ENCODE results near the gene ACSM6. TPM values are rescaled to one million over a fixed set of nuclear protein-coding genes. Genes with fewer than 3 reads are reported as not detected.

Gene ACSM6
- total RNA-seq, 1 donor from 2014 or later = not detected

DNA sequence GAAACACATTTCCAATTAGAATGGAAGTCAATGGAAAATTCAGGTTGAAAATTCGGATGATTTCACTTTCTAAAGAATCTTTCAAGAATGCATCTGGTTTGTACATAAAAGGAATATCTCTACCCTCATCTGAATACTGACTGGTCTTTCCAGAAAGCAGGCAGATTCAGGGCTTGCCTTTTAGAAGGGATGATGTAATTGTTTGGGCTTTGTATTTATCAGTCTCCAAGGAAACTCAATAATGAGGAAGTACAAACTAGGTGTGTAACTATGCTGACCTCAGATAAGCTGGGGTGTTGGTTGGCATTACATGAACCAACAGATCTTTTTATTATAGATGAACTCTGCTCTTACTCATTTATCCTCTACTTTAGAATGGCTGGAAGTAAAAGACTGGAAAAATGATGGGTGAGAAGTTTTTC lies 72.6 kb downstream of the ACSM6 start:
- Histone ChIP-seq H3K27ac (peak overlapping the region; percentile 77), H3K4me3 (no peak overlapping the region), H3K9me3 (no peaks in the 10 kb centered on the region), H3K27me3 (no peaks in the 10 kb centered on the region), H3K4me1 (peaks cover 48% of the 10 kb centered on the region), H3K36me3 (peaks cover 0 to 25% of the 10 kb centered on the region in 2 donors)
- DNase-seq (ENCODE audit: extremely low spot score in 2 of 2) = peak in 1 of 2 donors; percentile 34
- no peak for TF ChIP-seq POLR2A (IDR thresholded peaks at IDR 0.05)
- TF ChIP-seq POLR2AphosphoS5 (IDR thresholded peaks at IDR 0.05; ENCODE audit: insufficient read depth in 1 of 2, low read depth in 1 of 2) = peak in 1 of 2 donors; percentile 88
- no peak for TF ChIP-seq CTCF (IDR thresholded peaks at IDR 0.05)
- intact Hi-C loops (cut with DNase I) = no loop called here

DNA sequence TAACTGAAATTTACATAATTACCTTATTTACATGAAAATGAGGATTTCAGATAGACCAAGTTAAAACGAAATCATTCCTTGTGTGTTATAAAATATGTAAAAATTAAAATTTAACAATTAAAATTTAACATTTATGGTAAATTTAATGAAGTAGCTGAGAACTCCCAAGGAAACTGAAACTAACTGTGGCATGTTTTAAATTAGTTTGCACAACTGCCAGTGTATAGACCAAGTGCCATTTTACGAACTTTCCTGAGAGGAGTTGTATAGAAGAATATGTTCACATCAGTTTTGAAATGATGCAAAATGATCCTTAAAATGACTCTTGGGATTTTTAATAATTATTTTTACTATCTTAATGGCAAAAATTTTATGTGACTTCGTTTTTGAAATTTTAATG lies 73.2 kb downstream of the ACSM6 start:
- H3K4me1 ChIP-seq = peaks cover 48% of the 10 kb centered on the region
- peaks cover 0 to 23% of the 10 kb centered on the region in 2 donors for H3K36me3 ChIP-seq
- intact Hi-C loops (cut with DNase I) = no loop called here
- no peaks in the 10 kb centered on the region for H3K9me3 ChIP-seq
- no peaks in the 10 kb centered on the region for H3K27me3 ChIP-seq
- no peak for DNase-seq (ENCODE audit: extremely low spot score in 2 of 2)
- no peak overlapping the region for H3K4me3 ChIP-seq
- TF ChIP-seq POLR2A (IDR thresholded peaks at IDR 0.05) (no peak), POLR2AphosphoS5 (IDR thresholded peaks at IDR 0.05; ENCODE audit: insufficient read depth in 1 of 2, low read depth in 1 of 2) (no peak), CTCF (IDR thresholded peaks at IDR 0.05) (no peak)
- H3K27ac ChIP-seq = peak overlapping the region; percentile 77

- peaks cover 50% of the 10 kb centered on the region for H3K4me1 ChIP-seq
- no peak for TF ChIP-seq CTCF (IDR thresholded peaks at IDR 0.05)
- peak; percentile 27 to 50 for TF ChIP-seq POLR2AphosphoS5 (IDR thresholded peaks at IDR 0.05; ENCODE audit: insufficient read depth in 1 of 2, low read depth in 1 of 2)
- peaks cover 0 to 14% of the 10 kb centered on the region in 2 donors for H3K36me3 ChIP-seq
- intact Hi-C loops (cut with DNase I) = no loop called here
- peak in 1 of 2 donors; percentile 86 for DNase-seq (ENCODE audit: extremely low spot score in 2 of 2)
- H3K9me3 ChIP-seq = no peaks in the 10 kb centered on the region
- H3K4me3 ChIP-seq = no peak overlapping the region
- peak overlapping the region; percentile 77 for H3K27ac ChIP-seq
- no peaks in the 10 kb centered on the region for H3K27me3 ChIP-seq
Observed at GRCh38 chr10:95268438-95268837, 74.4 kb downstream of the ACSM6 start.

- H3K4me1 ChIP-seq = peaks cover 63% of the 10 kb centered on the region
- H3K27ac ChIP-seq = peak overlapping the region; percentile 91
- DNase-seq (ENCODE audit: extremely low spot score in 2 of 2) = peak in 1 of 2 donors; percentile 98
- intact Hi-C loops (cut with DNase I) = no loop called here
- TF ChIP-seq POLR2A (IDR thresholded peaks at IDR 0.05) (no peak), POLR2AphosphoS5 (IDR thresholded peaks at IDR 0.05; ENCODE audit: insufficient read depth in 1 of 2, low read depth in 1 of 2) (peak; percentile 48 to 96)
- H3K36me3 ChIP-seq = no peaks in the 10 kb centered on the region
- no peaks in the 10 kb centered on the region for H3K9me3 ChIP-seq
- no peaks in the 10 kb centered on the region for H3K27me3 ChIP-seq
- peak overlapping the region in 1 of 2 donors; percentile 2 for H3K4me3 ChIP-seq
Observed at GRCh38 chr10:95273393-95274312, 79.6 kb downstream of the ACSM6 start.

DNA sequence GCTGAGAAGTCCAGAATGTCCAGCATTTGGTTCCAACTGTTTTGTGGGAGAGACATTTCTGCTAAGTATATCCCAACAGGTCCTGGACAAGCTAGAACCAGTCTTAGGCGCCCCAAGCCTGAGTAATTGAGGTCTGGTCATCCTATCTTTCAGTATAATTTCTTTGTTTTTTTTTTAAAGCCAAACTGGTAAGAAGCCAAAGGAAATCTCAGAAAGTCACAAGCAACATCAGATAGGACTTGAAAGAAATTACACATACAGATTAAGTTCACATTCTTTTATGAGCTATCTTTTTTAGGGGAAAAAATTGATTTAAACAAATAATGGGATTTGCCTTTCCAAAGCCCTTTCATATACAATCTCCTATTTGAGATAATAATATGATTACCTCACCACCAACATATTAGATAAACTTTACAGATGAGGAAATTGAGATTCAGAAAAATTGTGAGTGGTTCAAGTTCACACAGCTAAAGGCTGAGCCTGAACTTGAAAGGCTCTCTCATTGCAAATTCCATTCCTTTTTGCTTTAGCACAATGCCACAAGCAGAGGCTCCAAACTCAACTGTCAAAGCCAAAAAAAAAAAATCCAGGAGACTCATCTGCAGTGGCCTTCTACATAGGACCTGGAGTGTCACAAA lies 81.8 kb downstream of the ACSM6 start:
- DNase-seq (ENCODE audit: extremely low spot score in 2 of 2) = peak in 1 of 2 donors; percentile 75
- Histone ChIP-seq H3K4me3 (no peak overlapping the region), H3K9me3 (no peaks in the 10 kb centered on the region), H3K27me3 (no peaks in the 10 kb centered on the region), H3K36me3 (no peaks in the 10 kb centered on the region), H3K4me1 (peaks cover 76% of the 10 kb centered on the region), H3K27ac (peak overlapping the region; percentile 91)
- intact Hi-C loops (cut with DNase I) = no loop called here
- TF ChIP-seq POLR2AphosphoS5 (IDR thresholded peaks at IDR 0.05; ENCODE audit: insufficient read depth in 1 of 2, low read depth in 1 of 2) = peak in 1 of 2 donors; percentile 69
- no peak for TF ChIP-seq CTCF (IDR thresholded peaks at IDR 0.05)
- peak in 1 of 2 donors; percentile 6 for TF ChIP-seq POLR2A (IDR thresholded peaks at IDR 0.05)
